Measurements from ENCODE around the gene SLC2A5.
"Not testable (repeated sequence)": the region's sequence is repeated elsewhere in the genome, so short reads cannot be mapped to it uniquely, and the experiment has no call there.

SLC2A5 gene, protein sequence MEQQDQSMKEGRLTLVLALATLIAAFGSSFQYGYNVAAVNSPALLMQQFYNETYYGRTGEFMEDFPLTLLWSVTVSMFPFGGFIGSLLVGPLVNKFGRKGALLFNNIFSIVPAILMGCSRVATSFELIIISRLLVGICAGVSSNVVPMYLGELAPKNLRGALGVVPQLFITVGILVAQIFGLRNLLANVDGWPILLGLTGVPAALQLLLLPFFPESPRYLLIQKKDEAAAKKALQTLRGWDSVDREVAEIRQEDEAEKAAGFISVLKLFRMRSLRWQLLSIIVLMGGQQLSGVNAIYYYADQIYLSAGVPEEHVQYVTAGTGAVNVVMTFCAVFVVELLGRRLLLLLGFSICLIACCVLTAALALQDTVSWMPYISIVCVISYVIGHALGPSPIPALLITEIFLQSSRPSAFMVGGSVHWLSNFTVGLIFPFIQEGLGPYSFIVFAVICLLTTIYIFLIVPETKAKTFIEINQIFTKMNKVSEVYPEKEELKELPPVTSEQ

DNA sequence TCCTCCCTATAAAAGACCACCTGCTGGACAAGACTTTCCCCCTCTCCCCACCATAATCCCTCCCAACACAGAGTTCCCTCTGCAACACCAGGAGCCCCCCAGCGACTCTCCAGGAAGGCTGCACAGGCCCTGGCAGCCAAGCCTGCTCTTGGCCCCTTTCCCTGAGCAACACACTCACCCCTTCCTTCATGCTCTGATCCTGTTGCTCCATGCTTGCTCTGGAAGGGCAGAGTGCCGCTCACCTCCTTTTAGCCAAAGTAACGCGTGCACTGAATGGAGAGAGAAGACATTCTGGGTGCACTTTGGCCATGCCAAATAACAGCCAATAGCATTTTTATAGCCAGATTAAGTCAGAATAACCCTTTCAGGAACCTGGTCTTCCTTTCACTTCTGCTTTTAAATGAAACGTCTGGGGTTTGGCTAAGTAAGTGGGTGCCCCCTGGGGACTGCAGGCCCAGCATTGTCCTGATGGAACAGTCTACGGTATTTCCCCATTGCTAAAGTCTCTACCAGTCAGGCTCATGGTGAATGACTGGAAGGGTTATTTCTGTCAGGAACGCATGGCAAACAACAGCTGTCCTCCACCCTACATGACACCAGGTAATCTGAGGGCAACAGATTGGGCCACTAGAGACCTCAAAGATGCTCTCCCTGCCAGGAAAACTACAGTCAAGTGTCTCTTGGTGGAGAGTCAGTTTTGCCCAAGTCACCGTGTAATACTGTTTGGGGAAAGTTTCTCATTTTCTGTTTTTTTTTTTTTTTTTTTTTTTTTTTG lies at the start of gene SLC2A5:
SLC2A5 (minus strand) TSS at position 310 of the 775 bp plus-strand sequence; CDS start at position 211, 99 bp downstream.
- DNase-seq (ENCODE audit: low read depth) = no peak

DNA sequence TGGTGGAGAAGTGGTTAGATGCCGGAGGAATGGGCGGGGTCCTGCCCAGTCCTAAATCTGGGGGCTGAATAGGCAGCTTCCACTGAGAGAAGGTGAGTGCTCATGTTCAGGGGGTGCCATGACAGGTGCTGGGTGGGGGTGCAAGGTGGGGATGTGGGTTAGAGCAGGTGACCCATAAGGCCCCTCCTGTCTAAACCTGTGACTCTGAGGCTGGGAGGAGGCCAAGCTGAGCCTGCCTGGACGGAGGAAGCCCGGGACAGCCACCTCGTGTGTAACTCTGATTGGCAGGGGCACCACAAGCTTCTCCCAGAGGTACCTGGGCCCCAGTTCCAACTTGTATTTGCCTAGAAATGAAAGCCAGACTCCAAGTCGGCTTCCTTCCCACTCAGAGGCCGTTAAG lies 48.8 kb upstream of the SLC2A5 start:
- no peak for DNase-seq (ENCODE audit: low read depth)

DNA sequence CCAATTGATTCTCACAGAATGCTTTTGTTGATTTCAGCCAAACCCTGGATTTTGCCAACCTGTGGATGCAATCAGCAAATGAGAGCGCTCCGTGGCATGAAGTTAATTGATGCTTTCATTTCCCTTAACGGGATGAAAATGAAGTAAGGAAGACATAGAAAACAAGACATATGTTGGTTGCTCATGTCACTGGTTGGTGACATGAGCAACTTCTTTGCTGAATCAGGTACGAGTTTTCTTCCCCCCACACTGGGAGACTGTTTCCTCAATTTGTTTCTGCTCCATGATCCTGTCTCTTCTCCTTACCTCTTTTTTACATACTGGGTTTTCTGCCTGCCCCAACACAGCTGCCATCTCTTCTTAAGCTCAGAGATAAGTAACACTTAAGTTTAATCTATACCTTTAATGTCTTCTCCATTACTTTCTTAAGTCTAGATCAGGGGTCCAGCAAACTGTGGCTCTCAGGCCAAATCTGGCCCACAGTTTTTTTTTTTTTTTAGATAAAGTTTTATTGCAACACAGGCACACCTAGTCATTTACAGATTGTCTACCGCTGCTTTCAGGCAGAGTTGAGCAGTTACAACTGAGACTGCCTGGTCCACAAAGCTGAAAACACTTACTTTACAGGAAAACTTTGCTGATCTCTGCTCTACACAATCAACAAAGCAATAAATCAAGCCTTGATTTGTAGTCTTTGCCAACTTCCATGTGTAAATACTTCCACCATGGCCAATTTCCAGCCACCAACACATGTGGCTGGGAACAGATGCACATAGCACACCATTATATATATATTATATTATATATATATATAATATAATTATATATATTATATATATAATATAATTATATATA lies 46.1 kb upstream of the SLC2A5 start:
- DNase-seq (ENCODE audit: low read depth) = no peak

DNA sequence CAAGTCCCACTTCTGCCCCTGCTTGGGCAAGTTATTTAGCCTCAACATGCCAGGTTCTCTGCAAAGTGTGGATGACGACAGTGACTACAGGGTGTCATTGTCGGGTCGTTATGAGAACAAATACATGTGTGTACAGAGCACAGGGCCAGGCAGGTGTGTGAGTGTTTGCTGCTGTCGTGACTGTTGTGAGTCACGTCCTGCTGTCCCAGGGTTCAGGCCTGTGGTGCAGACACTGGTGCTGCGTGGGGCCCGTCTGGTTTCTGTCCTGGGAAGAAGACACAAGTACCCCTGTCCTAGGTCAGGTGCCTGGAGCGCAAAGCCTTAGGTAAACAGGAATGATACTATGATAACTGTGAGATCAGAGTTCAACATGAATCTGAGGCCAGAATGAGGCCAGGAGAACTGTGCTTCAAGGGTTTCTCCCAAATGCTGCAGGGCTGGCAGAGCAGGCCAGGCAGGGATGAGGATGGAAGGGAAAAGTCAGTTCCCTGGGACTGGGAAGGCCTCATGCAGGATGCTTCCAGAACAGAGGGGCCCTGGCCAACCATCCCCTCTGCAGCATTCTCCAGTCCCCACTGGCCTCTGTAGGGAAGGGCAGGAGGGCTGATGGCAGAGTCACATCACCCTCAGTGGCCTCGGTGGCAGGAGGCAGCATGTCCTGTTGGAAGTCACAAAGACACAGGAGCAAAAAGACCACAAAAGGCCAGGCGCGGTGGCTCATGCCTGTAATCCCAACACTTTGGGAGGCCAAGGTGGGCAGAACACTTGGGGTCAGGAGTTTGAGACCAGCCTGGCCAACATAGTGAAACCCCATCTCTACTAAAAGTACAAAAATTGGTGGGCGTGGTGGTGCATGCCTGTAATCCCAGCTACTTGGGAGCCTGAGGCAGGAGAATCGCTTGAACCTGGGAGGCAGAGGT lies 43.8 kb upstream of the SLC2A5 start:
- DNase-seq (ENCODE audit: low read depth) = no peak

DNA sequence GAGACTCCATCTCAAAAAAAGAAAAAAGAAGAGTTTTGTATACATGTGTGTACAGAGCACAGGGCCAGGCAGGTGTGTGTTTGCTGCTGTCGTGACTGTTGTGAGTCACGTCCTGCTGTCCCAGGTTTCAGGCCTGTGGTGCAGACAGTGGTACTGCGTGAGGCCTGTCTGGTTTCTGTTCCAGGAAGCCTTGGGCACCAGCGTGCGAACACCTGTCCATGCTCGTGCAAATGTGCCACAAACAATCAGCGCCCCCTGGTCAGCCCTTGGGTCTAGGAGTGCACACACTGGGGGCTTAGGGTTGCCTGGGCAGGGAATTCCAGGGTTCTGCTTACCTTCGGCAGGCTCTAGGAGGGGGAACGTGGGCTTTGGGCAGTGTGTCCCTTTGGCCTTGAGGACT lies 42.5 kb upstream of the SLC2A5 start:
- no peak for DNase-seq (ENCODE audit: low read depth)

DNA sequence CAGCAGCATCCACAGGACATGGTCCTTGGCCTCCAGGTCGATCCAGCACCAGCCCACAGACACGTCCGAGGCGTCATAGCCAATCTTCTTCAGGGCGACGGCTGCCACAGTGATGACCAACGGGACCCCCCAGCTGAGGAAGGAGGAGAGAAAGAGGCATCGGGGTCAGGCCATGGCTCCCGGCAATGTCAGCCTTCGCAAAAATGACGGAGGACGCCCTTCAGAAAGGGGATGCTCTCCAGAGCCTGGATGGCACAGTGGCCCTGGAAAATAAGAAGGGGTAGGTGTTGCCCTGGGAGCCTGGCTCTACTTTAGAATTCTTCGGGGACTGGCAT lies 41.9 kb upstream of the SLC2A5 start:
- DNase-seq (ENCODE audit: low read depth) = no peak

DNA sequence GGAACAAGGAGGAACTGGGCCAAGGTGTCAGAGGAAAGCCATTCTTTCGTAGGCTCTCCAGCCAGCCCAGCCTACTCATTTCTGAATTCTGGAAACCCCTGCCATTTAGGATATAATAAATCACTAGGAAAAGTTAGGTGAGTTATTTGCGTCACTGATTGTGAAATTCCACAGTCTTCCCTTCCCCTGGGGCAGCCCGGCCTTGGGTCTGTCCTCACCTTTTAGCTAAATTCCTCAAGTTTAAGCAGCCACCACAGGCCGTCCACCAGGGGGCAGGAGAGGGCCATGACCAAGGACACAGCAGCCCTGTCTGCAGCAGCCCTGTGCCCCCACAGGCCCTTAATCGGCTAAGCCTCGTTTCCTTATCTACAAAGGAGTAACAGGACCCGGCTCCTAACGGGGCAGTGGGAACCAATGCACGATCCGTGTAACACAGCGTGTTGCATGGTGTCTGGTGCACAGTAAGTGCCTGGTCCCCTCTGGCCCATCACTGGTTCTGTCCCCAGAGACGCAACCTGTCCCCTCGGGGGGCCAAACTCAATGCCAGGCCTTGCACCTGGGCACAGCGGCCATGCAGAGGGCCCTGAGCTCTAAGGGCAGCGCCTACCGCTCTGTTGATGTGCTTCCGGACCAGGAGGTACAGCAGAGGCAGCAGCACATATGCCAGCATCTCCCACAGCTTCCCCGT lies 41.4 kb upstream of the SLC2A5 start:
- DNase-seq (ENCODE audit: low read depth) = peak; percentile 63

DNA sequence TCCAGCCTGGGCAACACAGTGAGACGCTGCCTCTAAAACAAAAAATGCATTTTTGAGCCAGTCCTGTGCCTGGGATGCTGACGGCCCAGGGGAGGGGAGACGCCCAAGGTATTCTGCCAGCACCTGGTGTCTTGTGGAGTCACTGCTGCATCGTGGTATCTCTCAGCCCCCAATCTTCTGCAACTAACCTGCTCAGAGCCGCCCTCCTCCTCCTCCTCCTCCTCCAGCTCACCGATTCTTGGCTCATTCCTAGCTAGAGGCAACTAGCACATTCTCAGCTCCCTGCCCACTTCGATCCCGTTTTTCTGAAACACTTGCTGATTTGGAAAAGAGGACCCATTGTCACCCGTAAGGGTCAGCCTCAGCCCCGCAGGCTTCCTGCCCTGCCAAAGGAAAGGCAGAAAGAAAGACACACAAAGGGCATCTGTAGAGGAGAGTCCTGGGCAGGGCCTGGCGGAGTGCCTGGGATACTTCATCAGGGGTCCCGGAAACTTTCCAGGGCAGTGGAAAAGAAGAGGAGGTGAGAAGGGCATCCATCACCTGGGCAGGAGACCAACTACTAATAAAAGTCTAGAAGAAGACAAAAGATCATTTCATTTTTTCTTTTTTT lies 38.7 kb upstream of the SLC2A5 start:
- DNase-seq (ENCODE audit: low read depth) = no peak

DNA sequence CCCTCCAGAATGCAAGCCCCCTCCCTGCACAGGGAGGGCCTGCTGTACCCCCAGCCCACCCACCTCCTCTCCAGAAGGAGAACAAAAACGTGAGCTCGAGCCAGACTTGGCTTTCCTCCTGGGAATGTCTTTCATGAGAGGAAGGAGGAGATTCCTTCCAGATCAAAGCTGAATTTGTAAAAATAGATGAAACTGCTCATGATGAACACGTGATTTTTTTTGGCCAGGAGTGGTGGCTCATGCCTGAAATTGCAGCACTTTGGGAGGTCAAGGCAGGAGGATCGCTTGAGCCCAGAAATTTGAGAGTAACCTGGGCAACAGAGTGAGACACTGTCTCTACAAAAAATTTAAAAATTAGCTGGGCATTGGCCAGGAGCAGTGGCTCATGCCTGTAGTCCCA lies 37.7 kb upstream of the SLC2A5 start:
- no peak for DNase-seq (ENCODE audit: low read depth)

DNA sequence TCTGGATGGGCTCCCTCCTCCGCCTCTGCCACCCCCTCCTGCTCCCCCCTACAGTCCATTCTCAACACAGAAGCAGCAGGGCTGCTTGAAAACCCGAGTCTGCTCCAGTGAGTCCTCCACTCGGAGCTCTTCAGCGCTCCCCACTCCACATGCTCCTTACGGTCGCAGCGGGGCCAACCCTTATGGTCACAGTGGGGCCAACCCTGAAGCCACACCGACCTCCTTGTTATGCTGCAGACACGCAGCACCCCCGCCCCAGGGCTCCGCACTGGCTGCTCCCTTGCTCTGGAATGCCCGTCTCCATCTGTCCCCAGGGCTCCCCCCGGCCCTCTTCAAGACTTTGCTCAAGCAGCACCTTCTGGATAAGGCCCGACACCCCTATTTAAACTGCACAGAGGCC lies 36.9 kb upstream of the SLC2A5 start:
- DNase-seq (ENCODE audit: low read depth) = no peak

DNA sequence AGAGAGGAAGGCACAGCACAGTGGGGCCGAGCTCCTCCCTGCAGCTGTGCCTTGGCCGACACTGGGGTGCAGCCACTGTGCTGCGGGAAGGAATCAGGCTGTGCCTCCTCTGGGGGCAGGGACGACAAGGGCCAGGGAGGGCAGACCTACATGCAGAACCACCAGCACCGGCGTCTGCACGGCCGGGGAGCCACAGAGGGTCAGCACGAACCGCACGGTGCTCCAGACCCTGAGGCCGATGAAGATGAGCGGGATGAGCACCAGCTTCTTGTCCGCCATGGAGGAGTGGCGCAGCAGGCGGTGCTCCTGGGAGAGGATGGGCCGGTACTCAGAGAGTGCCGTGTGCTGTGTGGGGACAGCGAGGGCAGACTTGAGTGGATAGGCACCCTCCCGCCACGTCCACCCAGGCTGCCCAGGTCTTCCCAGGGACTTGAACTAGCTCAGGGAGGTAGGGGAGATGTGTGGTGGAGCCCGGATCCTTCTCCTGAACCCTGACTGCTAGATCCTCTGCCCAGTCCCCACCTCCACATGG lies 36.0 kb upstream of the SLC2A5 start:
- DNase-seq (ENCODE audit: low read depth) = no peak

DNA sequence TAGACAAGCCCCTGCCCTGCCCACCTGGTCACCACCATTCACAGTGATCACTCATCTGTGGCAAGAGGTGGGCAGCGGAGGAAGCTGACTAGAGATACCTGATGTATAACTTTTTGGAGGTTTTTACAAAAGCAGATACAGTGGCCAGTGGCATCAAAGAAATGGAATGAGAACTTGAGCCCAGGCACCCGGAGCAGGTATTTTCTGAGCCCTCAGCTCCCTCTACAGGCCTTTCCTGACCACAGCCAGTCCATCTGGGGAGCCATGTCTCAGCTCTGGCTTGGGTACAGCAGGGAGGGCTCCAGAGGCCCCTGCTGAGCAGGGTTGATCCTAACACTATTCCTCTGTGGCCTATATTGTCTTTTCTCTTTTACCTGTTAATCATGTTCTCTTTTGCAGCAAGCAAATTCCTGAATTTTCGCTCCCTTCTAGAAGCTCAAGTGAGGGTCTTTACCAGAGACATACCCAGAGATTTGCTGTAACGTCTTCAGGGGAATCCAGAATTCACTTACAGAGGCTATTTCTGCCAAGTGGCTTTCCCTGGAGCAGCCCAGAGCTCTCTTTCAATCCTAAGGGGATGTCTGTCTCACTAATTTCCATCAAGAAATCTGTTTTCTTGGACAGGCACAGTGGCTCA lies 32.2 kb upstream of the SLC2A5 start:
- DNase-seq (ENCODE audit: low read depth) = no peak

DNA sequence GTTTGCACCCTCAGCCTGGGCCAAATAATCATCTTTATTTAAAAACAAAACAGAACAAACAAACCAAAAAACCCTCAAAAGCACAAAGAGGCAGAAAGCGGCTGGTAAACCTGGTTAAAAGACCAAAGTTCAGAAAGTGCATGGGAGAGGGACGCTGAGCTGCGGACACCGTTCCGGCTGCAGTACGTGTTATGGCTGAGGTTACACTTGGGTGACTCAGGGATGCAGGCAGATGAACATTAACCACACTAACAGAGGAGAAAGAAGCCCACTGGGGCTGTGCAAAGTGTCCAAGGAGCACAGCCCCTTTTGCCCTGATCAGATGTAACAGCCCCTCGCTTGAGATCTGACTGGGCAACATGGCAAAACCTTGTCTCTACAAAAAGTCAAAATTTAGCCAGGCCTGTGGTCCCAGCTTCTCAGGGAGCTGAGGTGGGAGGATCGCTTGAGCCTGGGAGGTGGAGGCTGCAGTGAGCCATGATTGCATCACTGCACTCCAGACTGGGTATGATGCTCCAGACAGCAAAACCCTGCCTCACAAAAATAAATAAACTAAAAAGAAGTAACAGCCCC lies 31.1 kb upstream of the SLC2A5 start:
- DNase-seq (ENCODE audit: low read depth) = no peak

DNA sequence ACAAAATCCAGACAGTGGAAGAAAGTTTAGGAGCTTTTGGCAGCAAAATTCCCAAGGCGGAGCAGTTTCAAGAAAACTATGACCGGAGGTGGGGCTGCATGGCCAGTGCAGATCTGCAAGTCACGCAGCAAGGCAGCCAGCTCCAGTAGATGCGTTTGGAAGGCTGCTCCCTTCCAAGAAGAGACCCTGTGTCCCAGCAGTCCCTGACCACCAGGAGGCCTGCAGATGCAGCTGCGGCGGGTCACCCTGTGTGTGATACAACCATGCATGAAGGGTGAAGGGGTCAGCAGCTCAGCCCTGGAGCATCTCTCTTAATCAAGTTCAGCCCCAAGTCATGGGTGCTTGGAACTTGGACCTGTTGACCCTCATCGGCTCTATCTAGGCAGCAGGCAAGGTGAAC lies 30.1 kb upstream of the SLC2A5 start:
- no peak for DNase-seq (ENCODE audit: low read depth)

DNA sequence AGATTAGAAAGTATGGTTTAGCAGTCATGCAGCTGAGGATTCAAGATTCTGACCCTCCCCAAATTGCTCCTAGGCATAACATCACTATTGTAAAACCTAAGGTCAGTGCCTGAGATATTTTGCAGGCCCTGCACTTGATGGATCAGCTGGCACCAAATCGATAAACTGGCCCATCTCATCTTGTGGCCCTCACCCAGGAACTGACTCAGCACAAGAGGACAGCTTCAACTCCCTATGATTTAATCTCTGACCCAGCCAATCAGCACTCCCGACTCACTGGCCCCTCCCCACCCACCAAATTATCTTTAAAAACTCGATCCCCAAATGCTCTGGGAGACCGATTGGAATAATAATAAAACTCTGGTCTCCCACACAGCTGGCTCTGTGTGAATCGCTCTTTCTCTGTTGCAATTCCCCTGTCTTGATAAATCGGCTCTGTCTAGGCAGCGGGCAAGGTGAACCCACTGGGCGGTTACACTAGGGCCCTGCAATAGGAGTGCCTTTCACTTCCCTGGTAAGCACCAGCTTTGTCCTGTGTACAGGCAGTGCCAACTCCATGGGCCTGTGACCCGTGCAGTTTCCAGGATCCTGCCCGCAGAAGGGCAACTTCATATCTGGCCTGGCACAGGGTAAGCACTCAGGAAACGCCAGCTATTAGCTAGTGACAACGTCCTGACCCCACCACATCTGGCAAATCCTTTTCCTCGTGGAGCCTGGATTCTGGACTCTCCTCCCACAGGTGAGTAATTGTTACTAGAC lies 28.7 kb upstream of the SLC2A5 start:
- no peak for DNase-seq (ENCODE audit: low read depth)

DNA sequence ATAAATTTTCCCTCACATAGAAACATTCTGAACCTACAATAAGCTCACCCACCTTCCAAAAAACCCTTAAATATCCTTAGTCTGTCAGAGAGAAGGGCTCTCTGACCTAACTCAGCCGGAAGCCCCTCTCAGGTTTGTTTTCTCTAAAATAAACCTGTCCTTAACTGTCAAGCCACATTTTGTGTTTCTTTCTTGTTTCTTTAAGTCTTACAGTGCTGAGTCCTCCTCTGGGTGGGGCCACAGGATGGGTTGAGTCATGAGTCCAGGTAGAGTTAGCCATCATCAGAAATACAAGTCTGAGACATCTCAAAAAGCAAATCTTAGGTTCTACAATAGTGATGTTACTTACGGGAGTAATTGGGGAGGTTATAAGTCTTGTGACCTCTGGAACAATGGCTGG lies 26.4 kb upstream of the SLC2A5 start:
- no peak for DNase-seq (ENCODE audit: low read depth)

DNA sequence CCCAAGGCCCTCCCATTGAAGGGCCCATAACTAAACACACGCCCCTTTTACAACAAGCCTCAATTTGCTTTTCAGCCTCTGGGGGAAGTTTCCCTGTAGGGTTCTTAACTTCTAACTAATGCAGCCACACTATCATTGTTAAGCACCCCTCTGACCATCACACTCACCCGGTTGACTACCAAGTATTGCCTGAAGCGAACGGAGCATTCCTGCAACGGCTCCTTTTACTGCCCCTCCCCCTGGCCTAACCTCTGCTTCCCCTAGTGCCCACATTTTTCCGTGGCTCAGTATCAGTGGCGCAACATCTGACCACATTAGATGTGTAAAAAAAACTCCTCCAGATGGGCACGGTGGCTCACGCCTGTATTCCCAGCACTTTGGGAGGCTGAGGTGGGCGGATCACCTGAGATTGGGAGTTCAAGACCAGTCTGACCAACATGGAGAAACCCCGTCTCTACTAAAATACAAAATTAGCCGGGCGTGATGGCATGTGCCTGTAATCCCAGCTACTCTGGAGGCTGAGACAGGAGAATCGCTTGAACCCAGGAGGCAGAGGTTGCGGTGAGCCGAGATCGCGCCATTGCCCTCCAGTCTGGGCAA lies 24.7 kb upstream of the SLC2A5 start:
- DNase-seq (ENCODE audit: low read depth) = not testable (repeated sequence)

DNA sequence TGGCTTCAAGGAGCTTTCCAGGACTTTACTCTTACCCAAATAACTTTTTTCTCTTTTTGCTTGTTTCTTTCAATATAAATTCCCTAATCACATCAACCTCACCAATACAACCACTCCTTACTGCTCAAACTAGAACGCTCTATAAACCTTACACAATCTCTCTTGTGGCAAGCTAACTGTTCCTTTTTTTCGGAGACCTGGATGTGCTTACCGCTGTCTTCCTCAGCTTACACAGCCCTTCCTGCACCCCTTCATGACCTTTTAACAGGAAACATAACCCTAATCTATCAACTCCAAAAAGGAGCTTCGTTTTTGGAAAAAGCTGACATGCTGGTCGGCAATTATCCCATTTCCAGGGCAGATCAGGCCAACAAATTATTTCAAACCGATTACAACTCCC lies 24.1 kb upstream of the SLC2A5 start:
- no peak for DNase-seq (ENCODE audit: low read depth)

Measured in activated T-helper 1 cell treated with Interleukin-2 at 50 U/mL for 16 hours (primary cell).